HepG2 (cell line): Measurements from ENCODE around the gene ZMYND8. TPM values are rescaled to one million over a fixed set of nuclear protein-coding genes. Genes with fewer than 3 reads are reported as not detected.

Experiments used
- E2F5 ChIP-seq: sonication (generic); formaldehyde crosslinking; conservative IDR thresholded peaks from 2 replicates; pipeline ENCODE4 v1.4.0; 2020; ENCODE audit warnings: missing genetic modification reagents
- GMEB1 ChIP-seq: sonication (generic); formaldehyde crosslinking; IDR thresholded peaks from 2 replicates; pipeline ENCODE4 v1.5.1; 2020; ENCODE audit warnings: missing genetic modification reagents, mild to moderate bottlenecking, borderline replicate concordance
- HMG20B ChIP-seq: conservative IDR thresholded peaks from 2 replicates; pipeline ENCODE4 v1.6.1; 2016; ENCODE audit warnings: missing genetic modification reagents, missing compliant biosample characterization
- HNRNPK ChIP-seq: fragments of 200-400 bp; formaldehyde crosslinking; IDR thresholded peaks from 2 replicates; pipeline ENCODE4 v1.6.1; 2018; ENCODE audit warnings: low read length, low read depth, moderate library complexity, mild to moderate bottlenecking; ENCODE audit not compliant: poor library complexity, severe bottlenecking
- MAX ChIP-seq: IDR thresholded peaks from 2 replicates; pipeline ENCODE4 v1.6.1; 2012; ENCODE audit warnings: inconsistent platforms
- NFE2 ChIP-seq: sonication (generic); formaldehyde crosslinking; IDR thresholded peaks from 2 replicates; pipeline ENCODE4 v1.4.0; 2020; ENCODE audit warnings: missing genetic modification reagents
- NKX3-1 ChIP-seq: sonication (generic); formaldehyde crosslinking; IDR thresholded peaks from 2 replicates; pipeline ENCODE4 v1.5.0; 2020; ENCODE audit warnings: missing genetic modification reagents
- PAWR ChIP-seq: sonication (generic); formaldehyde crosslinking; IDR thresholded peaks from 2 replicates; pipeline ENCODE4 v1.4.0; 2020; ENCODE audit warnings: missing genetic modification reagents, mild to moderate bottlenecking, borderline replicate concordance
- RBAK ChIP-seq: sonication (generic); formaldehyde crosslinking; IDR thresholded peaks from 2 replicates; pipeline ENCODE4 v1.5.1; 2020; ENCODE audit warnings: mild to moderate bottlenecking, missing genetic modification reagents
- RBM39 ChIP-seq: fragments of 200-400 bp; formaldehyde crosslinking; IDR thresholded peaks from one replicate; pipeline ENCODE4 v1.6.1; 2018; ENCODE audit warnings: antibody characterized with exemption, mild to moderate bottlenecking, low read depth, low read length; ENCODE audit not compliant: poor library complexity, severe bottlenecking
- SATB2 ChIP-seq: sonication (generic); formaldehyde crosslinking; IDR thresholded peaks from 2 replicates; pipeline ENCODE4 v1.5.0; 2020; ENCODE audit warnings: missing genetic modification reagents
- SOX5 ChIP-seq: IDR thresholded peaks from 2 replicates; pipeline ENCODE4 v1.6.1; 2016; ENCODE audit warnings: borderline replicate concordance
- SYNCRIP ChIP-seq: fragments of 200-400 bp; formaldehyde crosslinking; IDR thresholded peaks from 2 replicates; pipeline ENCODE4 v1.6.1; 2018; ENCODE audit warnings: mild to moderate bottlenecking, low read depth, low read length; ENCODE audit not compliant: insufficient read depth
- THAP11 ChIP-seq: IDR thresholded peaks from 2 replicates; pipeline ENCODE4 v1.6.1; 2016; ENCODE audit warnings: missing biosample characterization, missing genetic modification reagents
- TRAFD1 ChIP-seq: sonication (generic); formaldehyde crosslinking; IDR thresholded peaks from 2 replicates; pipeline ENCODE4 v1.5.1; 2020; ENCODE audit warnings: missing genetic modification reagents, mild to moderate bottlenecking, borderline replicate concordance
- WIZ ChIP-seq: sonication (generic); formaldehyde crosslinking; IDR thresholded peaks from 2 replicates; pipeline ENCODE4 v1.5.1; 2020; ENCODE audit warnings: mild to moderate bottlenecking, missing genetic modification reagents
- ZNF430 ChIP-seq: sonication (generic); formaldehyde crosslinking; IDR thresholded peaks from 2 replicates; pipeline ENCODE4 v1.9.0; 2021; ENCODE audit warnings: mild to moderate bottlenecking, missing genetic modification reagents
- ZNF460 ChIP-seq: sonication (generic); formaldehyde crosslinking; IDR thresholded peaks from 2 replicates; pipeline ENCODE4 v1.5.1; 2020; ENCODE audit warnings: missing genetic modification reagents, mild to moderate bottlenecking, borderline replicate concordance
- ZNF577 ChIP-seq: sonication (generic); formaldehyde crosslinking; IDR thresholded peaks from 2 replicates; pipeline ENCODE4 v1.4.0; 2020; ENCODE audit warnings: mild to moderate bottlenecking, low read depth, missing genetic modification reagents, borderline replicate concordance
- ZNF766 ChIP-seq: sonication (generic); formaldehyde crosslinking; IDR thresholded peaks from 2 replicates; pipeline ENCODE4 v1.5.0; 2020; ENCODE audit warnings: missing genetic modification reagents, borderline replicate concordance
- ZNF781 ChIP-seq: sonication (generic); formaldehyde crosslinking; IDR thresholded peaks from 2 replicates; pipeline ENCODE4 v1.5.1; 2020; ENCODE audit warnings: borderline replicate concordance, mild to moderate bottlenecking, missing genetic modification reagents; ENCODE audit errors: not compliant biosample characterization
- ZSCAN20 ChIP-seq: sonication (generic); formaldehyde crosslinking; IDR thresholded peaks from 2 replicates; pipeline ENCODE4 v1.4.0; 2020; ENCODE audit warnings: missing genetic modification reagents, mild to moderate bottlenecking, borderline replicate concordance
- ZSCAN29 ChIP-seq: sonication (generic); formaldehyde crosslinking; conservative IDR thresholded peaks from 2 replicates; pipeline ENCODE4 v1.4.0; 2020; ENCODE audit warnings: mild to moderate bottlenecking, missing genetic modification reagents
- polyA plus RNA-seq, 8 experiments: library from polyadenylated mRNA; depleted of rRNA in 3 of 8; stranded (reverse) in 7 of 8; unstranded in 1 of 8; fragments of >200 nt; fragmentation: Illumina TruSeq in 4 of 8; extraction: Trizol in 4 of 8; gene quantifications; 2 replicates each; pipeline versions ENCODE4 v1.2.1 to v1.2.3, GENCODE V29; 2011 to 2016; ENCODE audit warnings: low read depth in 4 of 8, missing spikeins in 1 of 8, mixed read lengths in 1 of 8; ENCODE audit not compliant: insufficient read depth in 1 of 8
- total RNA-seq, 5 experiments: library from RNA; depleted of rRNA; stranded (reverse); fragments of >200 nt; fragmentation: Illumina TruSeq; extraction: Trizol; gene quantifications; 2 replicates each; pipeline ENCODE4 v1.2.3, GENCODE V29; 2016; ENCODE audit warnings: low read depth in 1 of 5
- TF ChIP-seq, protein P1 (sequence below): IDR thresholded peaks from 2 replicates; pipeline ENCODE4 v1.6.1; 2016; ENCODE audit warnings: mild to moderate bottlenecking

ZMYND8 gene
- total and polyA plus RNA-seq, 2 of the 13 experiments (the other 11 are each of a cell fraction or from before 2014, with no cell fraction given): 53.9 to 84.7 TPM

DNA sequence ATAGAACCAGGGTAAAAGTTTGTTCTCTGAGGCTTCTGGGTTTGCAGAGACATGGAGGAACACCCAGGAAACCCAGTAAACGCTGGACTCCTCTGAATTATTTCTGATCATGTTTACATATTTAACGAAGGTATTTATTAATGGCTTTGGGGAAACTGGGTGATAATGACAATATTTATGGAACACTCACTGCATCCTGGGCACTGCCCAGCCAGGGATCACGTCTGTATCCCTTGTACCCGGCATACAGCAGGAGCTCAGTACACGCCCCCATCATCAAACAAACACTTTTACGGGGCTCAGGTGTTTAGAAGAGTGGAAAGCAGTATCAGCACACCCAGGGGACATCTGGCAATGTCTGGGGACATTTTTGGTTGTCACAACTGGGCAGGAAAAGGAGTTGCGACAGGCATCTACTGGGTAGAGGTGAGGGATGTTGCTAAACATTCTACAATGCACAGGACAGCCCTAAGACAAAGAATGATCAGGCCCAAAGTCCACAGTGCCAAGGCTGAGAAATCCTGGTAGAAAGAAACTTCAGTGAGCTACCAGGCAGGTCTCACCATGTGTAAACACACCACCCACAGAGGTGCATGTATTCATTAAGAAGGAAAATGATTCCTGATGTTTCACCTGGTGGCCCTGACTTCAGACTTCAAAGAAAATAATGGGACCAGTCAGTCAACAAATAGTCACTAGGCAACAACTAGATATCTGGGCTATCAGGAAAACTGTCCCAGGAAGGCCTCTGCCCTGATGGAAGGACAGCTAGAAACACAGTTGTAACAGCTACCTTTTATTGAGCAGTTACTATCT lies 35.3 kb downstream of the ZMYND8 start (continued):
- TF ChIP-seq TRAFD1 (CRISPR knock-in tag) (no peak), SYNCRIP (no peak), ZNF766 (CRISPR knock-in tag) (no peak), E2F5 (CRISPR knock-in tag) (no peak), NFE2 (CRISPR knock-in tag) (no peak), THAP11 (peak; percentile 62), RBM39 (no peak), PAWR (no peak), ZSCAN20 (CRISPR knock-in tag) (no peak), ZNF460 (CRISPR knock-in tag) (no peak), SOX5 (peak; percentile 90), MAX (peak; percentile 52; the same call in 1 of the 2 replicates), ZSCAN29 (CRISPR knock-in tag) (no peak), HNRNPK (no peak), RBAK (CRISPR knock-in tag) (no peak), ZNF430 (no peak), WIZ (CRISPR knock-in tag) (no peak), NKX3-1 (CRISPR knock-in tag) (no peak), SATB2 (no peak), ZNF577 (no peak), HMG20B (CRISPR knock-in tag) (peak; percentile 76), GMEB1 (CRISPR knock-in tag) (no peak; the same call in 1 of the 2 replicates), ZNF781 (CRISPR knock-in tag) (no peak)
- TF ChIP-seq, protein P1, sequence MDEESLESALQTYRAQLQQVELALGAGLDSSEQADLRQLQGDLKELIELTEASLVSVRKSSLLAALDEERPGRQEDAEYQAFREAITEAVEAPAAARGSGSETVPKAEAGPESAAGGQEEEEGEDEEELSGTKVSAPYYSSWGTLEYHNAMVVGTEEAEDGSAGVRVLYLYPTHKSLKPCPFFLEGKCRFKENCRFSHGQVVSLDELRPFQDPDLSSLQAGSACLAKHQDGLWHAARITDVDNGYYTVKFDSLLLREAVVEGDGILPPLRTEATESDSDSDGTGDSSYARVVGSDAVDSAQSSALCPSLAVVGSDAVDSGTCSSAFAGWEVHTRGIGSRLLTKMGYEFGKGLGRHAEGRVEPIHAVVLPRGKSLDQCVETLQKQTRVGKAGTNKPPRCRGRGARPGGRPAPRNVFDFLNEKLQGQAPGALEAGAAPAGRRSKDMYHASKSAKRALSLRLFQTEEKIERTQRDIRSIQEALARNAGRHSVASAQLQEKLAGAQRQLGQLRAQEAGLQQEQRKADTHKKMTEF (CRISPR knock-in tag): peak; percentile 87
